Neural cell (in vitro differentiated cells): ENCODE measurements around the gene NRF1.
"Not testable (repeated sequence)": the region's sequence is repeated elsewhere in the genome, so short reads cannot be mapped to it uniquely, and the experiment has no call there.

Experiments used
- EP300 ChIP-seq: fragments of 450-650 bp; conservative IDR thresholded peaks from 2 replicates; pipeline ENCODE4 v1.6.1; 2014; ENCODE audit warnings: antibody characterized with exemption, mild to moderate bottlenecking, moderate library complexity; ENCODE audit not compliant: poor library complexity, severe bottlenecking
- EZH2 ChIP-seq: fragments of 200-600, 300-800 bp; shearing (Covaris generic), sonication (generic); IDR thresholded peaks from 2 replicates; pipeline ENCODE4 v1.6.1; 2014; ENCODE audit warnings: antibody characterized with exemption, low read length, borderline replicate concordance, mild to moderate bottlenecking; ENCODE audit not compliant: insufficient read depth, poor library complexity, severe bottlenecking
- MXI1 ChIP-seq: fragments of 450-650 bp; conservative IDR thresholded peaks from 2 replicates; pipeline ENCODE4 v1.6.1; 2014; ENCODE audit warnings: antibody characterized with exemption, mild to moderate bottlenecking; ENCODE audit not compliant: poor library complexity, severe bottlenecking
- POLR2AphosphoS5 ChIP-seq: IDR thresholded peaks from 2 replicates; pipeline ENCODE4 v1.6.1; 2012
- RAD21 ChIP-seq: fragments of 450-650 bp; conservative IDR thresholded peaks from 2 replicates; pipeline ENCODE4 v1.6.1; 2014; ENCODE audit warnings: antibody characterized with exemption, mild to moderate bottlenecking, moderate library complexity
- SMC3 ChIP-seq: fragments of 450-650 bp; conservative IDR thresholded peaks from 2 replicates; pipeline ENCODE4 v1.6.1; 2014; ENCODE audit warnings: antibody characterized with exemption, mild to moderate bottlenecking, moderate library complexity; ENCODE audit not compliant: poor library complexity
- TAF1 ChIP-seq: IDR thresholded peaks from 2 replicates; pipeline ENCODE4 v1.6.1; 2012; ENCODE audit warnings: low read depth
- TF ChIP-seq, protein P1 (sequence below): fragments of 450-650 bp; IDR thresholded peaks from 2 replicates; pipeline ENCODE4 v1.5.1; 2014; ENCODE audit warnings: antibody characterized with exemption, mild to moderate bottlenecking, moderate library complexity; ENCODE audit not compliant: poor library complexity, severe bottlenecking
- TF ChIP-seq, protein P2 (sequence below): IDR thresholded peaks from 2 replicates; pipeline ENCODE4 v1.6.1; 2012; ENCODE audit warnings: borderline replicate concordance

- not testable (repeated sequence) for TF ChIP-seq MXI1, TAF1, RAD21, SMC3, EZH2, POLR2AphosphoS5, EP300
- TF ChIP-seq, protein P1, sequence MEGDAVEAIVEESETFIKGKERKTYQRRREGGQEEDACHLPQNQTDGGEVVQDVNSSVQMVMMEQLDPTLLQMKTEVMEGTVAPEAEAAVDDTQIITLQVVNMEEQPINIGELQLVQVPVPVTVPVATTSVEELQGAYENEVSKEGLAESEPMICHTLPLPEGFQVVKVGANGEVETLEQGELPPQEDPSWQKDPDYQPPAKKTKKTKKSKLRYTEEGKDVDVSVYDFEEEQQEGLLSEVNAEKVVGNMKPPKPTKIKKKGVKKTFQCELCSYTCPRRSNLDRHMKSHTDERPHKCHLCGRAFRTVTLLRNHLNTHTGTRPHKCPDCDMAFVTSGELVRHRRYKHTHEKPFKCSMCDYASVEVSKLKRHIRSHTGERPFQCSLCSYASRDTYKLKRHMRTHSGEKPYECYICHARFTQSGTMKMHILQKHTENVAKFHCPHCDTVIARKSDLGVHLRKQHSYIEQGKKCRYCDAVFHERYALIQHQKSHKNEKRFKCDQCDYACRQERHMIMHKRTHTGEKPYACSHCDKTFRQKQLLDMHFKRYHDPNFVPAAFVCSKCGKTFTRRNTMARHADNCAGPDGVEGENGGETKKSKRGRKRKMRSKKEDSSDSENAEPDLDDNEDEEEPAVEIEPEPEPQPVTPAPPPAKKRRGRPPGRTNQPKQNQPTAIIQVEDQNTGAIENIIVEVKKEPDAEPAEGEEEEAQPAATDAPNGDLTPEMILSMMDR = not testable (repeated sequence)
- TF ChIP-seq, protein P2, sequence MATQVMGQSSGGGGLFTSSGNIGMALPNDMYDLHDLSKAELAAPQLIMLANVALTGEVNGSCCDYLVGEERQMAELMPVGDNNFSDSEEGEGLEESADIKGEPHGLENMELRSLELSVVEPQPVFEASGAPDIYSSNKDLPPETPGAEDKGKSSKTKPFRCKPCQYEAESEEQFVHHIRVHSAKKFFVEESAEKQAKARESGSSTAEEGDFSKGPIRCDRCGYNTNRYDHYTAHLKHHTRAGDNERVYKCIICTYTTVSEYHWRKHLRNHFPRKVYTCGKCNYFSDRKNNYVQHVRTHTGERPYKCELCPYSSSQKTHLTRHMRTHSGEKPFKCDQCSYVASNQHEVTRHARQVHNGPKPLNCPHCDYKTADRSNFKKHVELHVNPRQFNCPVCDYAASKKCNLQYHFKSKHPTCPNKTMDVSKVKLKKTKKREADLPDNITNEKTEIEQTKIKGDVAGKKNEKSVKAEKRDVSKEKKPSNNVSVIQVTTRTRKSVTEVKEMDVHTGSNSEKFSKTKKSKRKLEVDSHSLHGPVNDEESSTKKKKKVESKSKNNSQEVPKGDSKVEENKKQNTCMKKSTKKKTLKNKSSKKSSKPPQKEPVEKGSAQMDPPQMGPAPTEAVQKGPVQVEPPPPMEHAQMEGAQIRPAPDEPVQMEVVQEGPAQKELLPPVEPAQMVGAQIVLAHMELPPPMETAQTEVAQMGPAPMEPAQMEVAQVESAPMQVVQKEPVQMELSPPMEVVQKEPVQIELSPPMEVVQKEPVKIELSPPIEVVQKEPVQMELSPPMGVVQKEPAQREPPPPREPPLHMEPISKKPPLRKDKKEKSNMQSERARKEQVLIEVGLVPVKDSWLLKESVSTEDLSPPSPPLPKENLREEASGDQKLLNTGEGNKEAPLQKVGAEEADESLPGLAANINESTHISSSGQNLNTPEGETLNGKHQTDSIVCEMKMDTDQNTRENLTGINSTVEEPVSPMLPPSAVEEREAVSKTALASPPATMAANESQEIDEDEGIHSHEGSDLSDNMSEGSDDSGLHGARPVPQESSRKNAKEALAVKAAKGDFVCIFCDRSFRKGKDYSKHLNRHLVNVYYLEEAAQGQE = not testable (repeated sequence)
These were observed 48.4 kb downstream of the NRF1 start for GRCh38 chr7:129659907-129660306.
